ENCODE results near the gene CDX2.

Gene CDX2

DNA sequence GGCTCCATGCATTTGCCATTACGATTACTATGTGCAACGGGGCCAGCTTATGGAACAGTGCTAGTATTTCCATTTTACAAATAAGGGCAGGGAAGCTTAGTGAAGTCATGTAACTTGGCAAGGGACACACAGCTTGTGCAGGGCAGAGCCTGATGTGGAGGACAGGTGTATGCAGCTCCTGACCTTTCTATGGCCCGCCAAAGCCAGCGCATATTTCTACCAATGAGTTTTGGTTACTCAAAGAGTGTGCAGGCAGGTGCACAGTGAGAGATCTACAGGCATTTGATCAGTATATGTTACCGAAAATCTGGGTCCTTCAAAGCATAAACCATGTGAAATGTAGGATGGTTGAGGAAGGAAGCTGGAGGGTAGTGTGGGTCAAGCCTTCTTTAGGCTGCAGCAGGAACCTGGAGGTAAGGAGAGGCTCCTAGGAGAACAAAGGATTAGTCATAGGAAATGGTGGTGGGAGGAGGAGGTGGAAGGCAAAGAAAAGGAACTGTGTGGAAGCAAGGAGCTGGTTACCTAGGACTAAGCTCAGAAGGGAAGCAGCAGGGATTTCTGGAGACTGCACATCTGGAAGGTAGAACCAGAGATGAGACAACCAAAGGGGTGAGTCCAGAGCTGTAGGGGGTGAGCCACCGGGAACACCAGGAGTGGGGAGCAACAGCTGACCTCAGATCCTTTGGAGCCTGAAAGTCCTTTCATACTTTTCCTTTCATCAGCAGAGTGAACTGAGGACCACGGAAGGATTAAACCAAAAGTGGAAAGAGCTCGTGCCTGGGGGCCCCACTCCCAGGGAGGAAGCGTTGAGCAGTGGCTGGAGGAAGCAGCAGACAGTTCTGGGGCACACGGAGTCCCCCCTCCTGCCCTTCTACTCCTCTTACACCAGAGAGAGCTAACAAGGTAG, 53.6 kb downstream of the CDX2 start:
- no peak overlapping the region for H3K4me3 ChIP-seq (replicated peaks; ENCODE audit: low read depth, low read length)
- DNase-seq (ENCODE audit: low read depth), result no peak
- TF ChIP-seq, protein P1, sequence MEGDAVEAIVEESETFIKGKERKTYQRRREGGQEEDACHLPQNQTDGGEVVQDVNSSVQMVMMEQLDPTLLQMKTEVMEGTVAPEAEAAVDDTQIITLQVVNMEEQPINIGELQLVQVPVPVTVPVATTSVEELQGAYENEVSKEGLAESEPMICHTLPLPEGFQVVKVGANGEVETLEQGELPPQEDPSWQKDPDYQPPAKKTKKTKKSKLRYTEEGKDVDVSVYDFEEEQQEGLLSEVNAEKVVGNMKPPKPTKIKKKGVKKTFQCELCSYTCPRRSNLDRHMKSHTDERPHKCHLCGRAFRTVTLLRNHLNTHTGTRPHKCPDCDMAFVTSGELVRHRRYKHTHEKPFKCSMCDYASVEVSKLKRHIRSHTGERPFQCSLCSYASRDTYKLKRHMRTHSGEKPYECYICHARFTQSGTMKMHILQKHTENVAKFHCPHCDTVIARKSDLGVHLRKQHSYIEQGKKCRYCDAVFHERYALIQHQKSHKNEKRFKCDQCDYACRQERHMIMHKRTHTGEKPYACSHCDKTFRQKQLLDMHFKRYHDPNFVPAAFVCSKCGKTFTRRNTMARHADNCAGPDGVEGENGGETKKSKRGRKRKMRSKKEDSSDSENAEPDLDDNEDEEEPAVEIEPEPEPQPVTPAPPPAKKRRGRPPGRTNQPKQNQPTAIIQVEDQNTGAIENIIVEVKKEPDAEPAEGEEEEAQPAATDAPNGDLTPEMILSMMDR (IDR thresholded peaks at IDR 0.05; ENCODE audit: low read length, missing control alignments), result no peak

DNA sequence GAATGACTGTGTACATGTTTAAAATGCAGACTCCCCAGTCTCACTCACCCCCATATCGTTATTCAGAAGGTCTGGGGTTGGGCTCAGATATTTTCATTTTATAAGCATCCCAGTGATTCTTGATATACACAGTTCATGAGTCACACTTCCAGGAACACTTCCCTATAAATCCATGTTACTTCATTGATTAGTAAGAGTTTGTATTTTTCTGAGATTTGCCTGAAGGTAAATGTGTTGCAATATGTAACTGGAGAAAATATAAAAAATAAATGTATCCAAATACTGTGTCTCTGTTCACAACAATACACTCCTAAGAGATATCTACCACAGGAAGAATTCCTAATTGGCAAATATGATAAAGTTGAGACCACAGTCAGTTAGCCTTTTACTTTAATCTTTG, 56.0 kb downstream of the CDX2 start:
- DNase-seq (ENCODE audit: low read depth), result no peak
- TF ChIP-seq, protein P1 (IDR thresholded peaks at IDR 0.05; ENCODE audit: low read length, missing control alignments), result no peak
- no peak overlapping the region for H3K4me3 ChIP-seq (replicated peaks; ENCODE audit: low read depth, low read length)

DNA sequence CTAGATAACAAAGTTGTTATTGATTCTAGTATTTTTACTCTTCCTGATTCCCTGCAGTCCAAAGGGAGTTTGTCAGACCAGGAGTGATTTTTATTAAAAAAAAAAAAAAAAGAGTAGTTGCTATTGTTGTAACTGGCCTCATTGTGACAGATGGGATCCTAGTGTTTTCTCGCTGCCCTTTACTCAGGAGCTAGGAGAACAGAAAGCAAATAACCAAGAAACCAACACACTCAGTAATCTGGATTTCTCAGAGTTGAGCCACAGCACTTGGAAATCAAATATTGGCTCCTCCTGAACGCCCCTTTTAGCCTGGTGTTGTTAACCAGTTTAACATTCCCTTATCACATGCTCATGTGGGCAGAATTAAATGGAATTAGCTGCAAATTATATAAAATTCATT, 57.6 kb downstream of the CDX2 start:
- no peak overlapping the region for H3K4me3 ChIP-seq (replicated peaks; ENCODE audit: low read depth, low read length)
- TF ChIP-seq, protein P1 (IDR thresholded peaks at IDR 0.05; ENCODE audit: low read length, missing control alignments), result no peak
- DNase-seq (ENCODE audit: low read depth), result no peak
